CD4-positive, CD25-positive, alpha-beta regulatory T cell (primary cell): ENCODE data around the gene BMI1. TPM values are rescaled to one million over a fixed set of nuclear protein-coding genes. Genes with fewer than 3 reads are reported as not detected.

Source experiments
- ATAC-seq, 2 donors: fragments of 150-1000 bp; cut with Tn5 transposase; one replicate each; pipeline ENCODE4 v1.10.0; 2021; ENCODE audit warnings: low read depth in 2 of 2, moderate number of reproducible peaks in 2 of 2, moderate library complexity in 1 of 2
- DNase-seq, 3 donors: peaks; one replicate each; pipeline versions ENCODE4 v3.0.0 to v3.0.0-alpha.2; 2012 to 2022; ENCODE audit warnings: mixed read lengths in 1 of 3
- H3K27ac ChIP-seq: one replicate; pipeline ENCODE4 v1.7.0; 2013; ENCODE audit warnings: mild to moderate bottlenecking, low read length; ENCODE audit not compliant: insufficient read depth, poor library complexity, severe bottlenecking
- H3K27me3 ChIP-seq: one replicate; pipeline ENCODE4 v1.7.0; 2013; ENCODE audit warnings: low read length; ENCODE audit not compliant: control insufficient read depth, insufficient read depth
- H3K36me3 ChIP-seq: one replicate; pipeline ENCODE4 v1.7.0; 2013; ENCODE audit warnings: mild to moderate bottlenecking, low read length, moderate library complexity; ENCODE audit not compliant: control insufficient read depth, insufficient read depth
- H3K4me1 ChIP-seq: 2 replicates; pipeline ENCODE4 v1.7.0; 2013; ENCODE audit warnings: mild to moderate bottlenecking, low read length; ENCODE audit not compliant: insufficient read depth, control insufficient read depth, poor library complexity, severe bottlenecking
- H3K4me3 ChIP-seq: one replicate; pipeline ENCODE4 v1.7.0; 2013; ENCODE audit warnings: low read depth, mild to moderate bottlenecking, low read length, moderate library complexity
- H3K9me3 ChIP-seq, 2 experiments: 1 replicate in 1 of 2; 2 replicates in 1 of 2; pipeline ENCODE4 v1.7.0; 2013; ENCODE audit warnings: low read length in 2 of 2, mild to moderate bottlenecking in 1 of 2, moderate library complexity in 1 of 2; ENCODE audit not compliant: control insufficient read depth in 2 of 2
- H3K27ac Mint-ChIP-seq, 3 donors: one replicate each; pipeline ENCODE4 v1.8.0; 2020 to 2022; ENCODE audit warnings: mild to moderate bottlenecking in 3 of 3, mixed read lengths in 3 of 3, moderate library complexity in 2 of 3
- H3K27me3 Mint-ChIP-seq: one replicate; pipeline ENCODE4 v1.8.0; 2022; ENCODE audit warnings: mild to moderate bottlenecking, mixed read lengths
- H3K36me3 Mint-ChIP-seq: one replicate; pipeline ENCODE4 v1.8.0; 2020; ENCODE audit warnings: mixed read lengths
- H3K4me1 Mint-ChIP-seq, 4 donors: one replicate each; pipeline ENCODE4 v1.8.0; 2020 to 2022; ENCODE audit warnings: mixed read lengths in 4 of 4, mild to moderate bottlenecking in 1 of 4
- H3K4me3 Mint-ChIP-seq, 4 donors: one replicate each; pipeline ENCODE4 v1.8.0; 2020 to 2022; ENCODE audit warnings: mild to moderate bottlenecking in 4 of 4, mixed read lengths in 4 of 4, moderate library complexity in 3 of 4
- H3K9me3 Mint-ChIP-seq, 7 donors: one replicate each; pipeline ENCODE4 v1.8.0; 2020 to 2022; ENCODE audit warnings: mixed read lengths in 7 of 7, mild to moderate bottlenecking in 3 of 7, moderate library complexity in 2 of 7
- polyA plus RNA-seq, 4 donors: library from polyadenylated mRNA; unstranded; fragments of 300-500 nt; fragmentation: Illumina TruSeq; gene quantifications; one replicate each; pipeline ENCODE4 v1.2.3, GENCODE V29; 2021
- total RNA-seq: library from RNA; stranded (reverse); gene quantifications from one replicate; pipeline ENCODE4 v1.2.3, GENCODE V29; 2022

Gene BMI1
- total and polyA plus RNA-seq, 5 donors from 2014 or later, result 27.0 to 35.3 (median 33.5) TPM

- Histone ChIP-seq H3K4me3 (no peak overlapping the region), H3K27ac (no peak overlapping the region), H3K9me3 (no peaks in the 10 kb centered on the region), H3K36me3 (no peaks in the 10 kb centered on the region), H3K4me1 (no peaks in the 10 kb centered on the region), H3K27me3 (no peaks in the 10 kb centered on the region)
- Mint-ChIP-seq H3K4me3 (no peak overlapping the region), H3K27me3 (peaks cover 15% of the 10 kb centered on the region), H3K4me1 (peaks cover 7 to 21% (median 10%) of the 10 kb centered on the region in 4 donors), H3K36me3 (no peaks in the 10 kb centered on the region), H3K9me3 (no peaks in the 10 kb centered on the region), H3K27ac (no peak overlapping the region)
- DNase-seq (no peak), ATAC-seq (no peak)
Observed at GRCh38 chr10:22365233-22365632, 44.3 kb downstream of the BMI1 start.

GRCh38 chr10:22365644-22366434 lies 44.9 kb downstream of the BMI1 start:
- Histone ChIP-seq H3K36me3 (no peaks in the 10 kb centered on the region), H3K9me3 (no peaks in the 10 kb centered on the region), H3K27me3 (no peaks in the 10 kb centered on the region), H3K4me1 (no peaks in the 10 kb centered on the region), H3K4me3 (no peak overlapping the region), H3K27ac (no peak overlapping the region)
- Mint-ChIP-seq H3K9me3 (no peaks in the 10 kb centered on the region), H3K27me3 (peaks cover 15% of the 10 kb centered on the region), H3K4me1 (peaks cover 7 to 21% (median 13%) of the 10 kb centered on the region in 4 donors), H3K27ac (no peak overlapping the region), H3K4me3 (peak overlapping the region in 1 of 4 donors; percentile 11), H3K36me3 (no peaks in the 10 kb centered on the region)
- DNase-seq (no peak), ATAC-seq (no peak)

- no peaks in the 10 kb centered on the region for H3K36me3 Mint-ChIP-seq
- peaks cover 15% of the 10 kb centered on the region for H3K27me3 Mint-ChIP-seq
- no peaks in the 10 kb centered on the region for H3K9me3 ChIP-seq
- H3K4me1 Mint-ChIP-seq, result peaks cover 7 to 21% (median 14%) of the 10 kb centered on the region in 4 donors
- no peaks in the 10 kb centered on the region for H3K27me3 ChIP-seq
- H3K4me1 ChIP-seq, result no peaks in the 10 kb centered on the region
- no peaks in the 10 kb centered on the region for H3K36me3 ChIP-seq
- H3K27ac Mint-ChIP-seq, result no peak overlapping the region
- DNase-seq, result no peak
- no peaks in the 10 kb centered on the region for H3K9me3 Mint-ChIP-seq
- H3K27ac ChIP-seq, result no peak overlapping the region
- H3K4me3 ChIP-seq, result no peak overlapping the region
- ATAC-seq, result no peak
- H3K4me3 Mint-ChIP-seq, result no peak overlapping the region
Observed at GRCh38 chr10:22366435-22366703, 45.5 kb downstream of the BMI1 start.

GRCh38 chr10:22366771-22367170 lies 45.9 kb downstream of the BMI1 start:
- Mint-ChIP-seq H3K27me3 (peaks cover 15% of the 10 kb centered on the region), H3K27ac (no peak overlapping the region), H3K36me3 (no peaks in the 10 kb centered on the region), H3K9me3 (no peaks in the 10 kb centered on the region), H3K4me3 (peak overlapping the region in 1 of 4 donors; percentile 65), H3K4me1 (peaks cover 7 to 21% (median 14%) of the 10 kb centered on the region in 4 donors)
- no peak for ATAC-seq
- DNase-seq, result no peak
- Histone ChIP-seq H3K27me3 (no peaks in the 10 kb centered on the region), H3K4me1 (no peaks in the 10 kb centered on the region), H3K9me3 (no peaks in the 10 kb centered on the region), H3K36me3 (no peaks in the 10 kb centered on the region), H3K27ac (no peak overlapping the region), H3K4me3 (no peak overlapping the region)

GRCh38 chr10:22367471-22367870 lies 46.6 kb downstream of the BMI1 start:
- no peaks in the 10 kb centered on the region for H3K9me3 Mint-ChIP-seq
- H3K4me3 ChIP-seq, result peak overlapping the region; percentile 20
- H3K36me3 ChIP-seq, result no peaks in the 10 kb centered on the region
- no peaks in the 10 kb centered on the region for H3K27me3 ChIP-seq
- H3K36me3 Mint-ChIP-seq, result no peaks in the 10 kb centered on the region
- peaks cover 7 to 21% (median 14%) of the 10 kb centered on the region in 4 donors for H3K4me1 Mint-ChIP-seq
- H3K4me3 Mint-ChIP-seq, result no peak overlapping the region
- H3K27me3 Mint-ChIP-seq, result peaks cover 15% of the 10 kb centered on the region
- no peaks in the 10 kb centered on the region for H3K9me3 ChIP-seq
- peak in 1 of 3 donors; percentile 20 for DNase-seq
- ATAC-seq, result no peak
- no peaks in the 10 kb centered on the region for H3K4me1 ChIP-seq
- peak overlapping the region; percentile 19 for H3K27ac ChIP-seq
- no peak overlapping the region for H3K27ac Mint-ChIP-seq

- Mint-ChIP-seq H3K4me1 (peaks cover 7 to 27% (median 14%) of the 10 kb centered on the region in 4 donors), H3K27me3 (peaks cover 21% of the 10 kb centered on the region), H3K4me3 (peak overlapping the region in 1 of 4 donors; percentile 54), H3K36me3 (no peaks in the 10 kb centered on the region), H3K9me3 (no peaks in the 10 kb centered on the region), H3K27ac (no peak overlapping the region)
- DNase-seq (no peak), ATAC-seq (no peak)
- Histone ChIP-seq H3K9me3 (no peaks in the 10 kb centered on the region), H3K27me3 (no peaks in the 10 kb centered on the region), H3K27ac (no peak overlapping the region), H3K4me1 (no peaks in the 10 kb centered on the region), H3K36me3 (no peaks in the 10 kb centered on the region), H3K4me3 (no peak overlapping the region)
Observed at GRCh38 chr10:22368402-22368801, 47.5 kb downstream of the BMI1 start.

- no peak overlapping the region for H3K4me3 ChIP-seq
- H3K36me3 Mint-ChIP-seq, result no peaks in the 10 kb centered on the region
- no peak for ATAC-seq
- H3K27me3 Mint-ChIP-seq, result peaks cover 21% of the 10 kb centered on the region
- H3K9me3 Mint-ChIP-seq, result no peaks in the 10 kb centered on the region
- no peaks in the 10 kb centered on the region for H3K4me1 ChIP-seq
- H3K27ac ChIP-seq, result no peak overlapping the region
- H3K36me3 ChIP-seq, result no peaks in the 10 kb centered on the region
- no peaks in the 10 kb centered on the region for H3K9me3 ChIP-seq
- DNase-seq, result no peak
- H3K4me1 Mint-ChIP-seq, result peaks cover 7 to 27% (median 14%) of the 10 kb centered on the region in 4 donors
- H3K4me3 Mint-ChIP-seq, result no peak overlapping the region
- H3K27ac Mint-ChIP-seq, result no peak overlapping the region
- H3K27me3 ChIP-seq, result no peaks in the 10 kb centered on the region
Observed at GRCh38 chr10:22368981-22369380, 48.1 kb downstream of the BMI1 start.

GRCh38 chr10:22369434-22370072 lies 48.7 kb downstream of the BMI1 start:
- H3K9me3 Mint-ChIP-seq, result no peaks in the 10 kb centered on the region
- Histone ChIP-seq H3K4me1 (no peaks in the 10 kb centered on the region), H3K27me3 (no peaks in the 10 kb centered on the region), H3K36me3 (no peaks in the 10 kb centered on the region), H3K9me3 (no peaks in the 10 kb centered on the region), H3K4me3 (no peak overlapping the region), H3K27ac (no peak overlapping the region)
- no peak overlapping the region for H3K27ac Mint-ChIP-seq
- H3K4me3 Mint-ChIP-seq, result no peak overlapping the region
- peaks cover 7 to 27% (median 14%) of the 10 kb centered on the region in 4 donors for H3K4me1 Mint-ChIP-seq
- H3K36me3 Mint-ChIP-seq, result no peaks in the 10 kb centered on the region
- peaks cover 21% of the 10 kb centered on the region for H3K27me3 Mint-ChIP-seq
- peak; percentile 34 to 40 for ATAC-seq
- DNase-seq, result no peak
